ENCODE results near the gene GTF2F2.

The GTF2F2 gene

DNA sequence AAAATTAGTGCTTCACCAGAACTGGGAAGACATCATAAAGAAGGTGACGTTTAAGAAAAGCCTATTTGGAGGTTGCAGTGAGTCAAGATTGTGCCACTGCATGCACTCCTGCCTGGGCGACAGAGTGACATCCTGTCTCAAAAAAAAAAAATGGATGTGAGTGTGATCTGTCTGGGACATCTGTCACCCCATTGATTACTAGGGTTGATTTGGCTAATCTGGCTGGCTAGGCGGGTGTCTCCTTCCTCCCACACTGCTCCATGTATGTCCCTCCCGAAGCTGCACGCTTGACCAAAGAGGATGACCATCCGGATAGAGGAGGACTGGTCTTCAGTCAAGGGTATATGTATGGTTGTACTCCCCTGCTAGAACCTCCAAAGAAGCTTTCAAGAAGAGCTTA, 2.6 kb downstream of the GTF2F2 start:
- DNase-seq (ENCODE audit: low read depth in 3 of 3), result no peak

DNA sequence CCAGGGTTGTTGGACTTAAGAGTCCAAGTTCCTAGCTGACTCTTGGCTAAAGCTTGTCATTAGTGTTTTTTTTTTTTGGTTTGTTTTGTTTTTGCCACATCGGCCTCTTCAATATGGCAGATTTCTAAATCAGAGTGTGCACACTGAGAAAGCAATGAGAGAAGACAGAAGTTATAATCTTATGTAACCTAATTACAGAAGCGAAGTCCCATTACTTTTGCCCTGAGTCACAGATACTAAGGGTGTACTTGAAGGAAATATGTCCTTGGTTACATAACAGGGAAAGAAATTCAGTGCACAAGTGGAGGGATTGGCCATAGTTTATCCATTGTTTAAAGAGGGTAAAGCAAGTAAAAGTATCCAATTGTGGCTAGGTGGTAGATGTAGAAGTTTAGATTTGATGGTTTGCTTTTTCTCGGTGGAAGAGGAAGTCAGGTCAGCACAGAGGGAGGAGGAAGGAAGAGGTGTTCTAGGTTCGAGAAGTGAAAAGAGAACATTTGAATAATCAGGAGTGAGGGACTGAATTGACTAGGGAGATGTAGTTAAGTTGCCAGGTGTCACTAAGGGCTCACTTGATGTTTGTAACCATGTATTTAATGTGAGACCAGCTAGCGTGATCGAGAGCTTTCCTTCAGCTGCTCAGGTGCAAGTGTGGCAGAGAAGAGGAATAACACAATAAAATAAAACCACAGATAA, 12.2 kb downstream of the GTF2F2 start:
- no peak for DNase-seq (ENCODE audit: low read depth in 3 of 3)

DNA sequence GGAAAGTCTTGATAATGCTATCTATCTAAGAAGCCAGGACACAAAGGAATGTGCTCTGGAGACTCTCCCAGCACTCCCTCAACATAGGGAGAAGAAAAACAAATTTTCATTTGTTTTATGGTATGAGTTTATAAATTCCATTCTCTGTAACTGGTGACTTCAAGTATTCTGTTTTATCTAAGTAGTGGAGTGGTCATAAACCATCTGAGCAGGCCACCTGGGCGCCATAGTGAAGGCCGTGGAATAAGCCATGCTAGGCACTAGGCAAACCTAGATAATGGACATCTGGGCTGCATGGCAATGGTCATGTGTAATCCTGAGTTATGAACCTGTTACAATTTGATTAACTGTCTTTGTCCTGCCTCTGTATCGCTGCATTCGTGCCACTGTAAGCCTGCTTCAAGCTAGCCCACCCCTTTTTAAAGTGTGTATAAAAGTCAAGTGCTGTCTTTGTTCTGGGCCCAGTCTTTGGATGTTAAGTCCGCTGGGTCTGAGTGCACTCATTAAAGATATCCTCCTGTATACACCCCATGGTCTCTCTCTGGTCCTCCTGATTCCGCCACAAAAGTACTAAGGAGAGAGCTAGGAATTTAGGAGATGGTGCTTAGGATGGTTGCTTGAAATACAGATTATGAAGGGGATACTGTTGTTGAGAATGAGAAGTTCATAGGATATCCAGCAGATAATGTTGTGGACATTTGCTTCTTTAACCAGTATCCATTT, 13.2 kb downstream of the GTF2F2 start:
- DNase-seq (ENCODE audit: low read depth in 3 of 3), result no peak

DNA sequence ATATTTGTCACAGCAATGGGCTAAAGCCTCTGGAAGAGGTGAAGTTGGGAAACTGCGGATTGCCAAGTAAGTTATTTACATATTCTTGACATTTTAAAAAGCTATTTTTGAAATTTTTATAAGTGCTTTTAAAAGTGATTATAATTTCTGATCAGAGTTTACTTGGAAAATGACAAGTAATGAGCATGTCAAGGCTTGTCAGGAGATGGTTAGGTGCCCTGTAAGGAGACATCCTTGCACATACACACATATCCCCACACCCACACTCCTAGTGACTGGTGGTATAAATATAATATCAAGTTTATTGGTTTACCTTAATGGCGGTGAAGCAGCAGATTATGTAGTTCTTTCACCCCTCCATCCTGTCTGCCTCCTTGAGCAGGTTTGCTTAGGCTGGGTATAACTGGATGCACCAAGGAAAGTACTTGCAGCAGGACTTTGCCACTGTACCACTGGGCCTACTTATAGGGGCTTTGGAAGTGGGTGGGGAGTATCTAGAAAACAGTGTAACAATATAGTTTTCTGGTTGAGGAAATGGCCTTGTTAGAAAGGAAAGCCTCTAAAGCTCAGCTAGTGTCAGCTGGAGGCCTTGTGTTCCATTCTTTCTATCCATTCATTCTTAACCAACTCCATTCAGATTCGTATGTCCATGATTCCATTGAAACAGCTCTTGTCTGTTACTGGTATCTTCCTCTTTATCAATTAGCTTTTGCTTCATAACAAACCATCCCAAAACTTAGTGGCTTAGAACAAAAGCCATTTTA, 16.6 kb downstream of the GTF2F2 start:
- no peak for DNase-seq (ENCODE audit: low read depth in 3 of 3)

DNA sequence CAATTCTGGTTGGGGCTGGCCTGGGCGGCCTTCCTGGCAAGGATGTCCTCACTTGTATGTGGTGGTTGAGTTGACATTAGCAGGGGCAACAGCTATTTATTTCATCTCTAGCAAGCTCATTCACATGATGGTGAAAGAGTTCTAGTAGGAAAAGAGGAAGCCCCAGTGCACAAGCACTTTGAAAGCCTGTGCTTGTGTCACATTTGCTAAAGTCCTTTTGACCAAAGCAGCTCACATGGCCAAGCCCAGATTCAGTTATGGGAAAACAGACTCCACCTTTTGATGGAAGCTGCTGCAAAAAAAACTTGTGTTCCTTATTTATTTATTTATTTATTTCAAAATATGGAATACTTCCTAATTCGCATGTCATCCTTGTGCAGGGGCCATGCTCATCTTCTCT, 17.2 kb downstream of the GTF2F2 start:
- no peak for DNase-seq (ENCODE audit: low read depth in 3 of 3)

DNA sequence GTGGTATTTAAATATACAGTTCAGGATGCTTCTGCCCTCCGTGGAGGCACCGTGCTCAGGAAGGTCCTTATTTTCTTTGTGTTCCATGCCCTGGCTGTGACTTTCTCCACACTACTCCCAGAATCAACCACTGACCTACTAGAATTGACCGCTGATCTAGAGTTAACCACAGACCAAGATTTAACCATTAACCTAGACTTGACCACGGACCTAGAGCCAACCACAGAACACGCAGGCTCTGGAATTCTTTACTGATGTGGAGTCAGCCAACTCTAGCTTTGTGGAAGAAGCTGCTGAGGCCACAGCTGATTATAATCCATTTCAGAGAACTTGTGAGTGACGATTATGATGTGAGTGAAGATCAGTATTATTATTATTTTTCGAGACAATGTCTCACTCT, 18.0 kb downstream of the GTF2F2 start:
- no peak for DNase-seq (ENCODE audit: low read depth in 3 of 3)

DNA sequence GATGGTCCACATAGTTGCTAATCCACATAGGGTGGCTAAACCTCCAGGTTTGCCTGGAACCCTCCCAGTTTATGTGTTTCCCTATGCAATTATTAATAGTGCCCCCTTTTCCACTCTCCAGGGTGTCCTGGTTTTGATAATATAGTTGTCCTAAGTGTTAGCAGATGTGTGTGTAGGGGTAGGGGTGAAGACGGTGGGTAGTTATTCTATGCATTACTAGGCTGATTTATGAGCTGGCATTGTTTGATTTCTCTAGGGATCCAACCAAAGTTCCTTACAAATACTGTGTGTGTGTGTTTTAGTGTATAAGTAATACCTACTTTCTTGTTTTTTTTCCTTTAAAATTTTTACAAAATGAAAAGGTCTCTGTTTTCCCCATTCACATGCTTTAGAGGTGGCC, 21.1 kb downstream of the GTF2F2 start:
- DNase-seq (ENCODE audit: low read depth in 3 of 3), result no peak

DNA sequence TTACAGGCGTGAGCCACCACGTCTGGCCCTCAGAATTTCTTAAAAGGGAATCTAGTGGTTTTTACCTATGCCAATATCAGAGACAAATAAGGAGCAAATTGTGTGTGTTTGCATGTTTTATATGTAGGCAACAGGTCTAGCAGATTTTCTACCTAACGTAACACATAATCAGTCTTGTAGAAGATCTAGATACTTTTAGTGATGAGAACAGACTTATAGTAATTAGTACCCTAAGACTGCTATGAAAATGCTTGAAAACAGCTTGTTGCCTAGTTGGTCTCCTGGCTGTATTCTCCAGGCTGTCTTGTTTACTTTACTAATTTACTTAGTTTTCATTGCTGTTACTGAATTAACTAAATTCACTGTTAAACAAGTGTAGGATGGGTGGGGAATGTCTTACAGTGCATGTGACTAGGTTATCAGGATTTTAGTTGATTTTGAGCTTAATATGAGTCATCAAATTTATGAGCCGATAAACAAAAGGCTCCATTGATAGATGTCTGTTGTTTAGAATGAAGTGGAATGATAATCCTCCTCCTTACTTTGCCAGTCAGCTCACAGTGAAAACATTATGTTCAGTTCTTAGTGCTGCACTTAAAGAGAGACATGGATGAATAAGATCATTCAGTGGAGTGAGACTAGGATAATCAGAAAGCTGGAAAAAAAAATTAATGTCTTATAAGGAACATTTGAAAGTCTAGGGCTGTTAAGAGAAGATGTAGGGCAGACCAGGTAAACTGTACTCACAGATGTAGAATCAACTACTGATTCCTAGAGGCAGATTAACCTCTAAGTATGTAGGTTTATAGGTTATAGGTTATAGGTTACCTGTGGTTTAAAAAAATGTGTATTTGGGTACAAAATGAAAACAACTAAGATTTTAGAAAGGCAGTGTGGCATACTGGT, 22.4 kb downstream of the GTF2F2 start:
- no peak for DNase-seq (ENCODE audit: low read depth in 3 of 3)

DNA sequence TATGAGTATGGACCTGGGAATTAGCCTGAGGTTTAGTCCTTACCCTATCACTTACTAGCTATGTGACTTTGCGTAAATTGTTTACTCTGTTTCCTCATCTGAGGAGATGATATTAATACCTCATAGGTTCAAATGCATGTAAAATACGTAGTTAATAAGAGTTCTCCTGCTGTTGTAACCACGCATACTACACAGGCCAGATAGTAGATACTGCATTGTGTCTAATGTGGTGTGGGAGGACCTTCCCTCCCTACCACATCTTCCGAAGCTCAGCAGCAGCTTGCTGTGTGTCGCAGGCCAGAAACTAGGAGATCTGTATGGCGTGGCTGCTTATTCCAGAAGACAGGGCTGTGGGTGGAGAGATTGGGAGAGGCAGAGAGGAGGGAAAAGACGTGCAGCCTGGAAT, 23.0 kb downstream of the GTF2F2 start:
- no peak for DNase-seq (ENCODE audit: low read depth in 3 of 3)

DNA sequence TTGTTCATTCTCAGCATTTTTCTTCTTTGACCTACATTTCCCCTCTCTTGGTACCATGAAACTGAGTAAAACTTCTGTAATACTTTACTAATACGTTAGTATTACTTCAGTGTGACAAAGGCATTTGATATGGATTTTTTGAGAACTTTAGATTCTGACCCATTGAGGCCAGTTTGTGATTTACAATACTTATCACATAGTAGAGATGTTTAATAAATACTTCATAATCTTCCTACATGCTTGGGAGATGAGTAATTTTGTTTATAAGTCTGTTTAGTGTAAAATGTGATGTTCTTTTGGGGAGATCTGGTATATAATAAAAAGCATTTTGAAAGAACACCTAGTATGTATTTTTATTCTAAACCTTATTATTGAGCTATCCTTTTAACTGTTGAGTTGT, 29.7 kb downstream of the GTF2F2 start:
- DNase-seq (ENCODE audit: low read depth in 3 of 3), result no peak

DNA sequence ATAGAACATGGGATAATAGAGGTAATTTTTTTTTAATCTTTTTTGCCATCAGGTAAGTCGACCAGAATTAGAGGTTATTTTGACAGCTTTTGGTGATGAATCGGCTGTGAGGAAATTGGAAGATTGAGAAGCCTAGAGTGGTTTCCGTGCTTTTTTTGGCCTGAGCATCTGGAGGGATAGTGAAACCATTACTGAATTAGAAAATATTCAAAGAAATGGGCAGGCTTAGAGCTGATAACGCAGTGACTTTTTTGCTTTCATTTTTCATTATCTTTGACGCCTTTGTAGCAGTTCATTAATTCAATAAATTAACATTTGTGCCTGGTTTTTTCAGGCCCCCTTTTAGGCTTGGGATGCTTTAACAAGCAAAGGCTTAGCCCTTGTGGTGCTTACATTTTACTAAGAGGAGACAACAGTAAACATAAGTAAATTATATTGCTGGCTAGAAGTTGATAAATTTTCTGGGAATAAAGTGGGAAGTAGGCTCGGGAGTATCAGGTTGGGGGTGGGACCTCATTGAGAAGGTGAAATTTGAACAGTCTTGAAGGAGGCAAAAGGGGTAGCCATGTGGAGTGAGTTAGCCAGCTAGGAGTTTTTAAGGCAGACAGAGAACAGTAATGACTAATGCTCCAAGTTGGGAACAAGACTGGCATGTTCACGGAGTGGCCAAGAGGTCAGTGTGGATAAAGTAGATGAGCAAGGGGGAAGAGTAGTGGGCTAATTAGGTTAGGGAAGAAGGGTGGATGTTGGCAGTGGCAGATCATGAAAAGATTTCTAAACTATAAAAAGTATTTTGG, 36.5 kb downstream of the GTF2F2 start:
- no peak for DNase-seq (ENCODE audit: low read depth in 3 of 3)

DNA sequence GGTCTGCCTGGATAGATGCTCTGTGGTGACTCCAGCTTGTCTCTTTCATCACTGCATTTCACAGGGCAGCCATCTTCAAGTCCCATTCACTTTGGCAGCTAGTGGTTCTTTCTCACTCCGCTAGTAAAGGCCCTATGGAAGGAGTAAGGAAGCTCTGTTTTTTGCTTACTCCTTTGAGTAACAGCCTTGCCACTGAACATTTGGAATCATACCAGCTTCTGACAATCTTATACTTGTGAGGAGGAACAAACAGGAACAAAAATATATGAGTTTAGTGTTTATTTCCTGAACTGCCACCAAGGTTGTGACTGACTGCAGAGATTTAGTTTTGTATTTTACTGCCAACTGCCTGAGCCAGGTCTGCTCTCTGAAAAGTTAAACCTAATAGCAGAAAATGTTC, 41.9 kb downstream of the GTF2F2 start:
- DNase-seq (ENCODE audit: low read depth in 3 of 3), result no peak

DNA sequence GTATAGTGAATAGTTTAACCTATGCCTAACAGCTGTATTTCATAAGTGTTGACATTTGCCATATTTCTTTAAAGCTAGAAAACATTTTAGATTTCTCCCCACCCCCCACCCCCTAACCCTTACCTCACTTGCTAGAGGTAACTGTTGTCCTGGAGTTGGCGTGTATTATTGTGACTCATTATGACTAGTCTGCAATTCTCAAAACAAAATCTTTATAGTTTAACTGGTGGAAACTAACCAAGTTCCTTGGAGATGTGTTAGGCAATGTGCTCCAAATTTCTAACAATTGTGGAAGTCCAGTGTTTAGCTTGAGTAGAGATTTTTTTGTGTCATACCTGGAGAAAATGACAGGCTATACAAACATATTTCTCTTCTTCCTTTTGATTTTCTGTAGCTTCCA, 42.5 kb downstream of the GTF2F2 start:
- no peak for DNase-seq (ENCODE audit: low read depth in 3 of 3)

DNA sequence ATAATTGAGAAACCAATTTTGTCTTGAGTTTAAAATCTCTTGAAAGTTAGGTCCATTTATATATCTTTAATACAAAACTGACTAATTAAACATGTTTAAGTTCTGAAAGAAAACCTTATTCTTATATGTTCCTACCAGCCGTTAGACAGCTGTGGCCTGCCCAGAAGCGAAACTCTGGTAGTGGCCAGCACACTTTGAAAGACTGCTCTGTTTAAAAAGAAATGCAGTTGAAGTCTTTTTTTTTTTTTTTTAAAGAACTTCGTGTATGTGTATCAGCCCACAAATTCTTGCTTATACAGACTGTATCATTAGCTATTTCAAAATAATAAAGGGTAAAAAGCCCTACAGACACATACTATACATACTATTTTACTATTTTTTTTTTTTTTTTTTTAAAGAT, 46.5 kb downstream of the GTF2F2 start:
- no peak for DNase-seq (ENCODE audit: low read depth in 3 of 3)

DNA sequence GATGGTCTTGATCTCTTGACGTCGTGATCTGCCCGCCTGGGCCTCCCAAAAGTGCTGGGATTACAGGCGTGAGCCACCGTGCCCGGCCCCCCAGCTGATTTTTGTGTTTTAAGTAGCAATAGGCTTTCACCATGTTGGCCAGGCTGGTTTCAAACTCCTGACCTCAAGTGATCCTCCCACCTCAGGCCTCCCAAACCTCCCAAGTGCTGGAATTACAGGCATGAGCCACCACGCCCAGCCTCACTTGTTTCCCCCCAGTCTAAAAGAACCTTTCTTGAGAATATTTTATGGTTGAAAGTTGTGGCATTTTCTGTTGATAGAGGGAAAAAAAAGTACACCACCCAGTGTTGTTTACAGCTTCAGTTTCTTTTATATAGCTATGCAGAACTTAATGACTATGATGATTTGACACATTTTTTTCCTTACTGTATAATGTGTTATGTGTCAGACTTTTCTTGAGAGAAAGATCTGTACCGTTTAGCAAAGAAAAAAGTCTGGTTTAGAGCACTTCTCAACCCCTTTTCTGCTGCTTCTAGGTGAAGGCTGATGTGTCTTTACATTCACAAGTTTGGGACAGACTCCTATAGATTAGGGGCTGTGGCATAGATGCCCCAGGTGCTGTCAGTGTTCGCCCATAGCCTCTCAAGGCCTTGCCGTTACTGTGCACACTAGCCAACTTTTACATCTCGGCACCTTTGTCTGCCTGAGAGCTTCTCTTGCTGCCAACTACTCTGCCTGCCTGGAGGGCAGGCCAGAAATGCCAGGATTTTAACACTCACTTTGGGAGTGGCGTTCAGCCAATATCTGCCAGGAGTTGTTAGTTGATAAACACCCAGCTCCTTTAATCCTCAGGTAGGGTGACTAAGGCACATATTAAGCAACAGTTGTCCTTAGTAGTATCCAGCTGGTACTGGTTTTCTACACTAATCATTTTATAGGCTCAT, 47.6 kb downstream of the GTF2F2 start:
- no peak for DNase-seq (ENCODE audit: low read depth in 3 of 3)

DNA sequence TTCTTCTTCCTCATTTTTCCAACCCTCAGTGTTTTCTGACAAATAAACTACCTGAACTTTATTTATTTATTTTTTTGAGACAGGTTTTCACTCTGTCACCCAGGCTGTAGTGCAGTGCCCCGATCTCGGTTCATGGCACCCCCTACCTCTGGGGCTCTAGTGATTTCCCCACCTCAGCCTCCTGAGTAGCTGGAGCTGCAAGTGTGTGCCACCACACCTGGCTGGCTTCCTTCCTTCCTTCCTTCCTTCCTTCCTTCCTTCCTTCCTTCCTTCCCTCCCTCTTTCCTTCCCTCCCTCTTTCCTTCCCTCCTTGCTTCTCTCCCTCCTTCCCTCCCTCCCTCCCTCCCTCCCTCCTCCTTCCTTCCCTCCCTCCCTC, 48.2 kb downstream of the GTF2F2 start:
- no peak for DNase-seq (ENCODE audit: low read depth in 3 of 3)

DNA sequence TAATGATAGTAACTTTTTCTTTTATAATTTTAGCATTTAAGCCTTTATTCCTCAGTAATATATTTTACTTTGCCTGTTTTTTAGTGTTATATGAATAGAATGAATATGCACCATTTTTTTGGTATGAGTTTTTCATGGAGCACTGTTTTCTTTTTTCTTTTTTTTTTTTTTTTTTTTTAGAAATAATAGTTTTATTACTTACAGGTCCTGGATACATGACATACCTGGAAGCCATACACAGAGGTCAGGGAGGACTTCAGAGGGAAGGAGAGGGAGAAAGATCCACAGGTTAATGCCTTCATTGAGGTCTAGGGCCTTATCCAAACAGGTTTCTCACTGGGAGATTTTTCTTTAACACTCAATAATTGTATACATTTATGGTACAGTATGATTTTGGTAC, 54.2 kb downstream of the GTF2F2 start:
- DNase-seq (ENCODE audit: low read depth in 3 of 3), result no peak

DNA sequence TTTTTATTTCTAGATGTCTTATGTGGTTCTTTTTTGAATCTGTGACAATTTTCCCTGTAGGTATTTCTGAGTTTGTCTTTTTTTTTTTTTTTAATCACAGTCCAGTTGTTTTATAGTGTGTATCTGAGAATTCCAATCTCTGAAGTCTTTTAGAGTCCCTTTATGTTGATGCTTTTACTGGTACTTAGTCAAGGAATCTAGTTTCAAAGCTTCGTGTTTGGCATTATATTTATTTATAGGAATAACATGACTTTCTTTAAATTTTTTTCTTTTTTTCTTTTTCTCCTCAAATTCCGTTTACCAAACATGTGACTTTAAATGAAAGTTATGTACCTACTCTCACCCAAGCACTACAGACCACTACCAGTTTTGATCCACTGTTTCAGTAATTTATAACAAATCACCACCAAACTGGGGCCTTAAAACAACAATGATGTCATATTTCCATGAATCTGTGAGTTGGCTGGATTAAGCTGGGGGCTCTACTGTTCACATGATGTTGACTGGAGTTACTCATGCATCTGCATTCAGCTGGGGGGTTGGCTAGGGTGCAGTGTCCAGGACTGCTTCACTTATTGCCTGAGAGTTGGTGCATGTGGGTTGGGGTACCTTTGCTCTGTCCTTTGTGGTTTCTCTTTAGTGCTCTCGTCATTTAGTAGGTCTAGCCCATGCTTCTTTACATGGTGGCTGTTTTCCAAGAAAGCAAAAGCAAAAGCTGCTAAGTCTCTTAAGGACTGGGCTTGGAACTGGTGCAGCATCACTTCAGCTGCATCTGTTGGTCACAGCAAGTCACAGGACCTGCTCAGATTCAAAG, 58.2 kb downstream of the GTF2F2 start:
- no peak for DNase-seq (ENCODE audit: low read depth in 3 of 3)

DNA sequence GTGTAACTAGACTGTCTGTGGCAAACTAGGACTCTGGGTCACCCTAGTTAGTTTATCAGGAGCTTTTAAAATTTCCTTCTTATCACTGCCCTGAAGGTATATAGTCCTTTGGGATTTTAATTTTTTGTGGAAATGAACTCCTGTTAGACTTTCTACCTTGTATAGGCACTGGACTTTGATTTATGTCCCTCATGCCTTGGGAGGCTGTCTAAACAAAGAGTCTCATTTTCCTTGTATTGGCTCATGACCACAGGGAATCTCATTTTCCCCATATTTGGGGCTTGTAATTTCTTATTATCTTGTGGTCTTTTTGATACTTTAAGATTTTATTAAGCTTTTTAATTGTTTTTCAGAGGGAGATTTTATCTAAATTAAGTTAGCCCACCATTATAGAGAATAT, 59.1 kb downstream of the GTF2F2 start:
- DNase-seq (ENCODE audit: low read depth in 3 of 3), result no peak

All from stimulated activated CD4-positive, alpha-beta T cell treated with anti-CD3 and anti-CD28 coated beads, TNF-alpha, amount 100 ng/mL, for 4 hours (primary cell).